ENCODE measurements around the gene MAFB. TPM values are rescaled to one million over a fixed set of nuclear protein-coding genes. Genes with fewer than 3 reads are reported as not detected.

MAFB gene
- total RNA-seq, 1 donor from 2014 or later, result 31.9 TPM

GRCh38 chr20:40639676-40640355, 49.2 kb downstream of the MAFB start:
- Mint-ChIP-seq H3K36me3 (ENCODE audit: unreplicated experiment) (no peaks in the 10 kb centered on the region), H3K4me3 (ENCODE audit: unreplicated experiment) (no peak overlapping the region), H3K4me1 (ENCODE audit: unreplicated experiment) (peaks cover 14% of the 10 kb centered on the region), H3K27me3 (ENCODE audit: unreplicated experiment) (peaks cover 22% of the 10 kb centered on the region), H3K27ac (ENCODE audit: unreplicated experiment) (no peak overlapping the region), H3K9me3 (ENCODE audit: unreplicated experiment) (no peaks in the 10 kb centered on the region)
- DNase-seq (ENCODE audit: extremely low spot score, unreplicated experiment), result no peak
- no peak for TF ChIP-seq CTCF (IDR thresholded peaks at IDR 0.05)

- H3K27ac Mint-ChIP-seq (ENCODE audit: unreplicated experiment), result no peak overlapping the region
- H3K4me1 Mint-ChIP-seq (ENCODE audit: unreplicated experiment), result peaks cover 8% of the 10 kb centered on the region
- no peaks in the 10 kb centered on the region for H3K36me3 Mint-ChIP-seq (ENCODE audit: unreplicated experiment)
- TF ChIP-seq CTCF (IDR thresholded peaks at IDR 0.05), result no peak
- DNase-seq (ENCODE audit: extremely low spot score, unreplicated experiment), result no peak
- no peak overlapping the region for H3K4me3 Mint-ChIP-seq (ENCODE audit: unreplicated experiment)
- H3K27me3 Mint-ChIP-seq (ENCODE audit: unreplicated experiment), result peaks cover 27% of the 10 kb centered on the region
- H3K9me3 Mint-ChIP-seq (ENCODE audit: unreplicated experiment), result no peaks in the 10 kb centered on the region
Observed at GRCh38 chr20:40639132-40639531, 49.9 kb downstream of the MAFB start.

GRCh38 chr20:40638414-40638813, 50.6 kb downstream of the MAFB start:
- Mint-ChIP-seq H3K27me3 (ENCODE audit: unreplicated experiment) (peaks cover 29% of the 10 kb centered on the region), H3K36me3 (ENCODE audit: unreplicated experiment) (no peaks in the 10 kb centered on the region), H3K27ac (ENCODE audit: unreplicated experiment) (no peak overlapping the region), H3K4me1 (ENCODE audit: unreplicated experiment) (peaks cover 1% of the 10 kb centered on the region), H3K4me3 (ENCODE audit: unreplicated experiment) (no peak overlapping the region), H3K9me3 (ENCODE audit: unreplicated experiment) (no peaks in the 10 kb centered on the region)
- peak; percentile 60 for DNase-seq (ENCODE audit: extremely low spot score, unreplicated experiment)
- no peak for TF ChIP-seq CTCF (IDR thresholded peaks at IDR 0.05)

GRCh38 chr20:40637176-40637575, 51.9 kb downstream of the MAFB start:
- no peak for TF ChIP-seq CTCF (IDR thresholded peaks at IDR 0.05)
- Mint-ChIP-seq H3K27me3 (ENCODE audit: unreplicated experiment) (peaks cover 32% of the 10 kb centered on the region), H3K36me3 (ENCODE audit: unreplicated experiment) (no peaks in the 10 kb centered on the region), H3K27ac (ENCODE audit: unreplicated experiment) (no peak overlapping the region), H3K9me3 (ENCODE audit: unreplicated experiment) (no peaks in the 10 kb centered on the region), H3K4me1 (ENCODE audit: unreplicated experiment) (no peaks in the 10 kb centered on the region), H3K4me3 (ENCODE audit: unreplicated experiment) (no peak overlapping the region)
- DNase-seq (ENCODE audit: extremely low spot score, unreplicated experiment), result peak; percentile 34

GRCh38 chr20:40636486-40636885, 52.5 kb downstream of the MAFB start:
- Mint-ChIP-seq H3K27me3 (ENCODE audit: unreplicated experiment) (peaks cover 32% of the 10 kb centered on the region), H3K9me3 (ENCODE audit: unreplicated experiment) (no peaks in the 10 kb centered on the region), H3K36me3 (ENCODE audit: unreplicated experiment) (no peaks in the 10 kb centered on the region), H3K4me1 (ENCODE audit: unreplicated experiment) (no peaks in the 10 kb centered on the region), H3K4me3 (ENCODE audit: unreplicated experiment) (no peak overlapping the region), H3K27ac (ENCODE audit: unreplicated experiment) (no peak overlapping the region)
- DNase-seq (ENCODE audit: extremely low spot score, unreplicated experiment), result peak; percentile 46
- no peak for TF ChIP-seq CTCF (IDR thresholded peaks at IDR 0.05)

Data from osteocyte (in vitro differentiated cells).